GM19463 (cell line): ENCODE data around the gene CXorf65.

Experiments
- ATAC-seq: cut with Tn5 transposase; IDR thresholded peaks from one replicate; pipeline ENCODE4 v1.9.1; 2021; ENCODE audit warnings: mild to moderate bottlenecking, moderate library complexity; ENCODE audit not compliant: unreplicated experiment

CXorf65 gene

DNA sequence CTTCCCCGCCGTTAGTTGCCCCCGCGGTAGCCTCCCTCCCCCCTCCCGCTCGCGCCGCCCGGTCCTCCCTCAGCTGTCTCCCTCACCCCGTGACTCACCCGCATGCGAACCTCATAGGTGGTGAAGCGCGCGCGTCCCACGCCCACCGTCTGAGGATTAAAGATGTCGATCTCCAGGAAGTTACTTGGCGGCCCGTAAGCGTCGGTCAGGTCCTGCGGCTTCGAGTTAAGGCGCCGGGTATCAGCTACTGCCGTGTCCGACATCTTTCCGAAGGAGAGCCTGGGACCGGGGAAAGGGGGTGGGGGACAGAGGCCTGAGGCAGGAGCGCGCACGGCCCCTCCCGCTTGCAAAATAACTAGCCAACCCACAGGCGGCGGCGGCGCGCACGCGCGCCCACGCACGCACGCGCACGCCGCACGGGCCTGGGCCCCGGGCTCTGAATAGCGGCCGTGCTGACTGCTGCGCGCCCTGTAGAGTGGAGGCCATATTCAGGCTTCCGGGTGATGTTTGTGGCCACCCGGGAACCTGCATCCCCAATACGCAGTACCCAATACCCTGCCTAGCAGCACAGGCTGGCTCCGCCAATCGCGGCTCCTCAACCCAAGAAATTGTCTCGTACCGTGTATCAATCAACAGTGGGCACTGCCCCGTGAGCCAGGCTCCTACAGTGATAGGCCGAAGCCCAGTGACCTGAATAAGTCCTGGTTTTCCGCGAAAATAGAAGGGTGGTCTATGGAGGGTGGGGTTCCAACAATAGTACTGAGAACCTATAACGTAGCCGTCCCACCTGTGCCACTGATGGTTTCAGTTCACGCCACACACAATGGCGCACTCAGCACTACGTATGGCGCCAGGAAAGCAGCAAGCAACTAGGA lies 38.3 kb downstream of the CXorf65 start, which contains the start of gene SNX12:
SNX12 (minus strand) TSS at position 291 of the 875 bp plus-strand sequence; CDS start at position 263, 28 bp downstream.
- peak; percentile 94 for ATAC-seq

DNA sequence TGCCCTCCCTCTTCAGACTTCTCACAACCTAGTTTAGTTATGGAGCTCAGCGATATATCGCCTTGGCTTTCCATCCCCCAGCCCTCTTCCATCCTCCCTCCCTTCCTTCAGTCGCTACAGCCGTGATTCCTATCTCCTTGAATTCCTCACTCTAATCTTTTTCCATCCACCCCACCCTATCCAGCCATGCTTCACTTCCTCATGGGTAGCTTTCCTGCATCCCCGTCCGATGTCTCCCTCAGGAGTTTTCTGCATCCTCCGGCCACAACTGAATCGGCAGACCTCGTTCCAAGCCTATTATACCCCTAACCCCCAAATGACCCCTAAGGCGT lies 38.9 kb downstream of the CXorf65 start:
- ATAC-seq: no peak

DNA sequence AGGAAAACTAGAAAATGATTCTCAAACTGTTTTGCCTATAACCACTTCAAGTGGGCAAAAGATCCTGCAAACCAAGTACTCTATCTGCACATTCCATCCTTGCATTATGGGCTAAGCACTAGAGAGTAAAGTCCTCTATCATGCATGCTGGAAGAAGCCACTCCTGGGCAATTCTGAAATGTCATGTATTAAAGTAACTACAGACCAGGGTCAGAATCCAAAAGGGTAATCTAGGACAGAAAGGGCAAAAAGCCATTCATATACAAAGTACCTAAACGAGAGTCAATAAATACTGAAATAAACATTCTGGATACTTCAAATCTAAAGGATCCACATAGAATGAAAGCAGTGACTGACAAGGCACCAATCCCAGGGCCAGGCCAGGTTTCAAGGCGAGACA lies 39.5 kb downstream of the CXorf65 start:
- no peak for ATAC-seq

DNA sequence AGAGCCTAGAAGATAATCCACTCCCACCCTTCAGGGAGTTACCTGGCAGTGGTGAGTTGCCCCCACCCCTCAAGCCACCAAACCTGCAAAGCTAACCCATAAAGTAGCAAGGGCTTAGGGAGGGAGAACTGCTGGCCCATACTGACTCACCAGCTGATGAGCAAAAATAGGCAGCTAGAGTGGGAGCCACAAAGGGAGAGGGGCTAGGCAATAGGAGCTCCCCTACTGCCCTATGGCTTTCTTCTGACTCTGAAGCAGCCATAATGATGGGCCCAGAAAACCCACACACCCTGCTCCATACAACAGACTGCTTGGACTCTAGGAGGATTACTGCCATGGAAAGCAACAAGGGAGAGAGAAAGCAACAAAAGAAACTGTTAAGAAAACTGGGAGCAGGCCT lies 46.4 kb downstream of the CXorf65 start:
- ATAC-seq: no peak

DNA sequence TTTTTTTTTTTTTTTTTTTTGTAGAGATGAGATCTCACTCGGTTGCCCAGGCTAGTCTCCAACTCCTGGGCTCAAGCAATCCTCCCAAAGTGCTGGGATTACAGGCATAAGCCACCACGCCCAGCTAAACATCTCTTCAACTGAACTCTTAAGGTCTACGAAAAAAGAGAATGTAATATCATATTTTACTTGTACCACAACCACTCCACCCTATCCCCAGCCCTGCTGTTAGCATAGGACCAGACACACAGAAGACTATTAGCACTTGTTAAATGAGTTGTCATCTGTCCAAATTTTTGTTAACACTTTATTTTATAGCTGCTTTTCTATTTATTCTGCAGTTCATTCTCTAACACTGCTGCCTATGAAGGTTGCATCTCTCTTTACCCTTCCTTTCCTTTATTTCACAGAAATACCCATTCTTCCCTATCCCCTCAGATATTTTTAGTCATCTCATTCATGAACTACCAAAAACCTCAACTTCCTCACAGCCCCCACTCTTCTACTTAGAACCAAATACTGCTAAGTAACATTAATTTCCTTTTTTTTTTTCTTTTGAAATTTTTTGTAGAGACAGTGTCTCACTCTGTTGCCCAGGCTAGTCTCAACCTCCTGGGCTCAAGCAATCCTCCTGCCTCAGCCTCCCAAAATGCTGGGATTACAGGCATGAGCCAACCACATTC lies 48.6 kb downstream of the CXorf65 start:
- ATAC-seq: no peak

DNA sequence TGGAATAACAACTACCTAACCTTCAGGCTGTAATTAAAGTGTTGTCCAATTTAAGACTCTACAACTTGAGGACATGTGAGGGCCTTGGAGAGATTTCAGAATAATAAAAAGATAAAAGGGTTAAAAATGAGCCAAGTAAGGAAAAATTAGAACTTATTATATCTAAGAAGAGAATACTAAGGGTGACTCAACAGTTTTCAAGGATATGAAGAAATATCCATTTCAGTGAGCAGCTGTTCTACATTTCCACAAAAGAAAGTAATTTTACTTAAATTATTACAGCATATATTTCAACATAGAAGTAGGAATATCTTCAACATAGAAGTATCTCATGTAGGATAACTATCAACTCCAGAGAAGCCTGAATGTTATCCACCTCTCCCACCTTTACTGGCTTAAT lies 49.7 kb downstream of the CXorf65 start:
- no peak for ATAC-seq
